ENCODE measurements around the gene MAP4K5. TPM values are rescaled to one million over a fixed set of nuclear protein-coding genes. Genes with fewer than 3 reads are reported as not detected.

Gene MAP4K5
- total RNA-seq, 1 donor: 134 TPM

- Histone ChIP-seq H4K20me1 (ENCODE audit: insufficient read depth, low read length) (peaks cover under 1% of the 10 kb centered on the region), H3K4me1 (ENCODE audit: insufficient read depth, low read length) (peaks cover 13% of the 10 kb centered on the region), H3K4me3 (ENCODE audit: insufficient read depth, low read length) (no peak overlapping the region), H3K79me2 (ENCODE audit: insufficient read depth, low read length) (peaks cover 91% of the 10 kb centered on the region), H3K4me2 (ENCODE audit: insufficient read depth, low read length) (peak overlapping the region; percentile 49), H3K9me3 (ENCODE audit: low read depth, low read length) (no peaks in the 10 kb centered on the region), H3K27ac (ENCODE audit: low read depth, low read length) (peak overlapping the region; percentile 86), H3K27me3 (ENCODE audit: insufficient read depth, low read length) (no peaks in the 10 kb centered on the region), H2AFZ (ENCODE audit: low read length) (no peak overlapping the region), H3K36me3 (ENCODE audit: insufficient read depth, low read length) (peaks cover 19% of the 10 kb centered on the region)
- TF ChIP-seq, protein P1, sequence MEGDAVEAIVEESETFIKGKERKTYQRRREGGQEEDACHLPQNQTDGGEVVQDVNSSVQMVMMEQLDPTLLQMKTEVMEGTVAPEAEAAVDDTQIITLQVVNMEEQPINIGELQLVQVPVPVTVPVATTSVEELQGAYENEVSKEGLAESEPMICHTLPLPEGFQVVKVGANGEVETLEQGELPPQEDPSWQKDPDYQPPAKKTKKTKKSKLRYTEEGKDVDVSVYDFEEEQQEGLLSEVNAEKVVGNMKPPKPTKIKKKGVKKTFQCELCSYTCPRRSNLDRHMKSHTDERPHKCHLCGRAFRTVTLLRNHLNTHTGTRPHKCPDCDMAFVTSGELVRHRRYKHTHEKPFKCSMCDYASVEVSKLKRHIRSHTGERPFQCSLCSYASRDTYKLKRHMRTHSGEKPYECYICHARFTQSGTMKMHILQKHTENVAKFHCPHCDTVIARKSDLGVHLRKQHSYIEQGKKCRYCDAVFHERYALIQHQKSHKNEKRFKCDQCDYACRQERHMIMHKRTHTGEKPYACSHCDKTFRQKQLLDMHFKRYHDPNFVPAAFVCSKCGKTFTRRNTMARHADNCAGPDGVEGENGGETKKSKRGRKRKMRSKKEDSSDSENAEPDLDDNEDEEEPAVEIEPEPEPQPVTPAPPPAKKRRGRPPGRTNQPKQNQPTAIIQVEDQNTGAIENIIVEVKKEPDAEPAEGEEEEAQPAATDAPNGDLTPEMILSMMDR (IDR thresholded peaks at IDR 0.05; ENCODE audit: extremely low read depth, low read depth, low read length): no peak
- peak; percentile 32 for DNase-seq (ENCODE audit: insufficient read length, low spot score, missing footprints)
These were observed 30.7 kb downstream of the MAP4K5 start for GRCh38 chr14:50501642-50502041.

DNA sequence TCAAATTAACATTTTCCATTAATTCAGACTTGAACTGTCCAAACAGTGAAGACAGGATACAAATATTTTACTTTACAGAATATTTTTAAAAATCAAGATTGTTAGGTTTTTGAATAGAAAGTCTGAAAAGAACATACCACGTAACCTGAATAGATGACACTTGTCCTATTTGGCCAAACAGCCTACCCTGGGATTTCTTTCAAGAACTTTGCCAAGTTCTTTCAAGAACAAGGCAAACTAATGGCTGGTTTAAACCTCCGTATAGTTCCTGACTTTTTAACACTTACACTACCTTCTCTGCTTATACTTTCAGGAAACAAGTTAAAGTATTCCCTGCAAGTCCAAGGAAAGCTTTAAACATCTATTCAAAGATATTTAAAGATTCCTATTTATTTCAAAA is 35.0 kb downstream of the MAP4K5 start:
- H3K9me3 ChIP-seq (ENCODE audit: low read depth, low read length): no peaks in the 10 kb centered on the region
- DNase-seq (ENCODE audit: insufficient read length, low spot score, missing footprints): no peak
- no peak overlapping the region for H3K4me3 ChIP-seq (ENCODE audit: insufficient read depth, low read length)
- H2AFZ ChIP-seq (ENCODE audit: low read length): no peak overlapping the region
- H3K27ac ChIP-seq (ENCODE audit: low read depth, low read length): no peak overlapping the region
- TF ChIP-seq, protein P1 (IDR thresholded peaks at IDR 0.05; ENCODE audit: extremely low read depth, low read depth, low read length): no peak
- peaks cover 13% of the 10 kb centered on the region for H3K36me3 ChIP-seq (ENCODE audit: insufficient read depth, low read length)
- H3K79me2 ChIP-seq (ENCODE audit: insufficient read depth, low read length): peaks cover 87% of the 10 kb centered on the region
- no peak overlapping the region for H3K4me2 ChIP-seq (ENCODE audit: insufficient read depth, low read length)
- peaks cover 4% of the 10 kb centered on the region for H4K20me1 ChIP-seq (ENCODE audit: insufficient read depth, low read length)
- H3K27me3 ChIP-seq (ENCODE audit: insufficient read depth, low read length): no peaks in the 10 kb centered on the region
- H3K4me1 ChIP-seq (ENCODE audit: insufficient read depth, low read length): peaks cover 13% of the 10 kb centered on the region

DNA sequence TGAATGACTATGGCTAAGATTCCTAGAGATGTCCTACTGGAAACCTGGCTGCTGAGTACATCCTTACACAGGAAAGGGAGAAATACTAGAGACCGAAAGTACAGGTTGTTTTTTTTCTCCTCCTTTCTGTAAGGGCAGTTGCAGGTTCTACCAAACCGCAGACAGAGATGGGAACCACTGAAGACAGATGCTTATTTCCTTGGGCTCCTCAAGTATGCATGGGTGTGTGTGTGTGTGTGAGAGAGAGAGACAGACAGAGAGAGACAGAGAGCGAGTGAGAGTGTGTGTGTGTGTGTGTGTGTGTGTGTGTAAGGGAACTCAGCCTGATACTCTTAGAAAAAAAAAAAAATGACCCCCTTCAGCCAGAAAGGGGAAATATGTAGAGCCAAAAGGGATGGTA is 42.5 kb downstream of the MAP4K5 start:
- H2AFZ ChIP-seq (ENCODE audit: low read length): no peak overlapping the region
- no peaks in the 10 kb centered on the region for H3K4me1 ChIP-seq (ENCODE audit: insufficient read depth, low read length)
- H3K27me3 ChIP-seq (ENCODE audit: insufficient read depth, low read length): no peaks in the 10 kb centered on the region
- TF ChIP-seq, protein P1 (IDR thresholded peaks at IDR 0.05; ENCODE audit: extremely low read depth, low read depth, low read length): no peak
- peaks cover 93% of the 10 kb centered on the region for H3K79me2 ChIP-seq (ENCODE audit: insufficient read depth, low read length)
- no peak overlapping the region for H3K27ac ChIP-seq (ENCODE audit: low read depth, low read length)
- peaks cover 22% of the 10 kb centered on the region for H3K36me3 ChIP-seq (ENCODE audit: insufficient read depth, low read length)
- peaks cover 20% of the 10 kb centered on the region for H4K20me1 ChIP-seq (ENCODE audit: insufficient read depth, low read length)
- H3K4me2 ChIP-seq (ENCODE audit: insufficient read depth, low read length): no peak overlapping the region
- H3K9me3 ChIP-seq (ENCODE audit: low read depth, low read length): no peaks in the 10 kb centered on the region
- no peak for DNase-seq (ENCODE audit: insufficient read length, low spot score, missing footprints)
- H3K4me3 ChIP-seq (ENCODE audit: insufficient read depth, low read length): no peak overlapping the region

- TF ChIP-seq, protein P1 (IDR thresholded peaks at IDR 0.05; ENCODE audit: extremely low read depth, low read depth, low read length): no peak
These were observed 43.8 kb downstream of the MAP4K5 start for GRCh38 chr14:50488521-50488920.

More at GRCh38 chr14:50488521-50488920, 43.8 kb downstream of the MAP4K5 start:
- Histone ChIP-seq H3K4me1 (ENCODE audit: insufficient read depth, low read length) (no peaks in the 10 kb centered on the region), H3K27ac (ENCODE audit: low read depth, low read length) (no peak overlapping the region), H3K36me3 (ENCODE audit: insufficient read depth, low read length) (peaks cover 26% of the 10 kb centered on the region), H4K20me1 (ENCODE audit: insufficient read depth, low read length) (peaks cover 20% of the 10 kb centered on the region), H3K27me3 (ENCODE audit: insufficient read depth, low read length) (no peaks in the 10 kb centered on the region), H3K4me2 (ENCODE audit: insufficient read depth, low read length) (no peak overlapping the region), H3K9me3 (ENCODE audit: low read depth, low read length) (no peaks in the 10 kb centered on the region), H3K4me3 (ENCODE audit: insufficient read depth, low read length) (no peak overlapping the region), H2AFZ (ENCODE audit: low read length) (no peak overlapping the region), H3K79me2 (ENCODE audit: insufficient read depth, low read length) (peaks cover 85% of the 10 kb centered on the region)
- DNase-seq (ENCODE audit: insufficient read length, low spot score, missing footprints): no peak

All from osteoblast (primary cell).